MM.1S (cell line): ENCODE results near the gene NCK1.

ENCODE experiments used
- DNase-seq: peaks from one replicate; pipeline ENCODE4 v3.0.0-alpha.2; 2015
- H2AFZ ChIP-seq: fragments of 300-600 bp; sonication (generic); 2 replicates; pipeline ENCODE4 v1.6.0; 2016; ENCODE audit warnings: antibody characterized with exemption, low read length
- H3F3A ChIP-seq: fragments of 300-600 bp; sonication (generic); 2 replicates; pipeline ENCODE4 v1.6.1; 2016; ENCODE audit warnings: mild to moderate bottlenecking, antibody characterized with exemption, low read length, moderate library complexity, mixed read lengths; ENCODE audit not compliant: insufficient read depth
- H3K27ac ChIP-seq: fragments of 300-600 bp; sonication (generic); 2 replicates; pipeline ENCODE4 v1.5.1; 2016; ENCODE audit warnings: mild to moderate bottlenecking, low read length
- H3K27me3 ChIP-seq: fragments of 300-600 bp; sonication (generic); replicated peaks from 2 replicates; pipeline ENCODE4 v1.6.0; 2016; ENCODE audit warnings: low read length; ENCODE audit not compliant: insufficient read depth
- H3K36me3 ChIP-seq: fragments of 300-600 bp; sonication (generic); replicated peaks from 2 replicates; pipeline ENCODE4 v1.6.1; 2016; ENCODE audit warnings: mild to moderate bottlenecking, low read length, mixed read lengths; ENCODE audit not compliant: insufficient read depth
- H3K4me1 ChIP-seq: fragments of 300-600 bp; sonication (generic); 2 replicates; pipeline ENCODE4 v1.6.1; 2016; ENCODE audit warnings: low read length, mixed read lengths
- H3K4me2 ChIP-seq: fragments of 300-600 bp; sonication (generic); 2 replicates; pipeline ENCODE4 v1.6.0; 2016; ENCODE audit warnings: low read depth, low read length
- H3K4me3 ChIP-seq: fragments of 300-600 bp; sonication (generic); 2 replicates; pipeline ENCODE4 v1.5.1; 2016; ENCODE audit warnings: low read length, mixed read lengths
- H3K79me2 ChIP-seq: fragments of 300-600 bp; sonication (generic); 2 replicates; pipeline ENCODE4 v1.6.1; 2016; ENCODE audit warnings: mixed run types, low read length, mixed read lengths
- H3K9ac ChIP-seq: fragments of 300-600 bp; sonication (generic); 2 replicates; pipeline ENCODE4 v1.6.1; 2016; ENCODE audit warnings: low read length, mixed read lengths
- H3K9me2 ChIP-seq: fragments of 300-600 bp; sonication (generic); replicated peaks from 2 replicates; pipeline ENCODE4 v1.6.1; 2016; ENCODE audit warnings: mild to moderate bottlenecking, low read length, mixed read lengths; ENCODE audit not compliant: insufficient read depth
- H3K9me3 ChIP-seq: fragments of 300-600 bp; sonication (generic); replicated peaks from 2 replicates; pipeline ENCODE4 v1.6.1; 2016; ENCODE audit warnings: mild to moderate bottlenecking, low read length, mixed read lengths; ENCODE audit not compliant: insufficient read depth
- H4K20me1 ChIP-seq: fragments of 300-600 bp; sonication (generic); 2 replicates; pipeline ENCODE4 v1.6.1; 2016; ENCODE audit warnings: mild to moderate bottlenecking, low read length, moderate library complexity, mixed read lengths; ENCODE audit not compliant: insufficient read depth
- CTCF ChIP-seq: fragments of 300-600 bp; sonication (generic); IDR thresholded peaks from 2 replicates; pipeline ENCODE4 v1.5.1; 2016; ENCODE audit warnings: antibody characterized with exemption, low read length, mixed read lengths
- EZH2 ChIP-seq: fragments of 300-600 bp; sonication (generic); optimal IDR thresholded peaks from 2 replicates; pipeline ENCODE3; 2017; ENCODE audit warnings: low read depth, mild to moderate bottlenecking, antibody characterized with exemption, low read length, mixed read lengths
- EZH2phosphoT487 ChIP-seq: fragments of 300-600 bp; sonication (generic); IDR thresholded peaks from 2 replicates; pipeline ENCODE4 v1.6.1; 2018; ENCODE audit warnings: antibody characterized with exemption, low read length

NCK1 gene

GRCh38 chr3:136937175-136937574 lies 75.2 kb downstream of the NCK1 start:
- TF ChIP-seq CTCF (no peak), EZH2 (no peak), EZH2phosphoT487 (no peak)
- Histone ChIP-seq H3K27ac (no peak overlapping the region), H3F3A (no peaks in the 10 kb centered on the region), H4K20me1 (no peaks in the 10 kb centered on the region), H3K9me3 (no peaks in the 10 kb centered on the region), H3K36me3 (no peaks in the 10 kb centered on the region; the same call in 1 of the 2 replicates), H3K9ac (no peak overlapping the region), H3K9me2 (no peaks in the 10 kb centered on the region), H3K4me1 (peaks cover under 1% of the 10 kb centered on the region; the same call in 1 of the 2 replicates), H2AFZ (no peak overlapping the region), H3K27me3 (no peaks in the 10 kb centered on the region), H3K79me2 (peaks cover 44% of the 10 kb centered on the region), H3K4me2 (no peak overlapping the region), H3K4me3 (no peak overlapping the region)
- no peak for DNase-seq

GRCh38 chr3:136937851-136938250 lies 75.8 kb downstream of the NCK1 start:
- H3K4me1 ChIP-seq, result no peaks in the 10 kb centered on the region
- no peak for TF ChIP-seq EZH2
- no peak for TF ChIP-seq CTCF
- no peak for TF ChIP-seq EZH2phosphoT487
- H3F3A ChIP-seq, result no peaks in the 10 kb centered on the region
- H4K20me1 ChIP-seq, result no peaks in the 10 kb centered on the region
- peaks cover 49% of the 10 kb centered on the region for H3K79me2 ChIP-seq
- H3K9me2 ChIP-seq, result no peaks in the 10 kb centered on the region
- H3K36me3 ChIP-seq, result no peaks in the 10 kb centered on the region; the same call in 1 of the 2 replicates
- H3K27ac ChIP-seq, result no peak overlapping the region
- no peak overlapping the region for H3K4me2 ChIP-seq
- H3K9me3 ChIP-seq, result no peaks in the 10 kb centered on the region
- no peak overlapping the region for H3K9ac ChIP-seq
- DNase-seq, result no peak
- no peak overlapping the region for H2AFZ ChIP-seq
- no peak overlapping the region for H3K4me3 ChIP-seq
- H3K27me3 ChIP-seq, result no peaks in the 10 kb centered on the region

GRCh38 chr3:136938334-136938733 lies 76.3 kb downstream of the NCK1 start:
- Histone ChIP-seq H3K9me2 (no peaks in the 10 kb centered on the region), H3K4me1 (no peaks in the 10 kb centered on the region), H3K27ac (no peak overlapping the region), H4K20me1 (no peaks in the 10 kb centered on the region), H3K27me3 (no peaks in the 10 kb centered on the region), H3K79me2 (peaks cover 49% of the 10 kb centered on the region), H3F3A (no peaks in the 10 kb centered on the region), H3K4me2 (no peak overlapping the region), H3K36me3 (no peaks in the 10 kb centered on the region; the same call in 1 of the 2 replicates), H3K9ac (no peak overlapping the region), H3K4me3 (no peak overlapping the region), H2AFZ (no peak overlapping the region), H3K9me3 (no peaks in the 10 kb centered on the region)
- DNase-seq, result no peak
- TF ChIP-seq EZH2phosphoT487 (no peak), CTCF (no peak), EZH2 (no peak)
